DMS53 treated with DMSO at 0.1 percent for 48 hours (cell line): ENCODE results near the gene ISY1.
A peak's percentile ranks its signal among the peaks of the same experiment; 100 is the strongest.
"Not testable (repeated sequence)": the region's sequence is repeated elsewhere in the genome, so short reads cannot be mapped to it uniquely, and the experiment has no call there.

ENCODE experiments used
- DNase-seq: peaks from one replicate; lab custom pipeline; 2025; ENCODE audit not compliant: unreplicated experiment; lab: John Stamatoyannopoulos, UW

The ISY1 gene

DNA sequence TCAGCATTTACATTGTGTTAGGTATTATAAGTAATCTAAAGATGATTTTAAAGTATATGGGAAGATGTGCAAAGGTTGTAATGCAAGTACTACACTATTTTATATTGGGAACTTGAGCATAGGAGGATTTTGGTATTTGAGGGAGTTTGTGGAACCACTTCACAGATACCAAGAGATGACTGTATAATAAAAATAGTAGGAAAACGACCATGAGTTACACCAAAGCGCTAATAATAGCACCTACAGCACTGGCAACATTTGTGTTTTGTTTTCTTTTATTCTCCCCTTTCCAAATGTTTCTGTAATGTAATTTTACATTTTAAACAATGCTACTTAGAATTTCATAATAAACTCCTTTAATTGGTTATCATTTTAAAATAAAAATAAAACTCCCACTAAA, 12.3 kb upstream of the ISY1 start:
- DNase-seq: no peak

DNA sequence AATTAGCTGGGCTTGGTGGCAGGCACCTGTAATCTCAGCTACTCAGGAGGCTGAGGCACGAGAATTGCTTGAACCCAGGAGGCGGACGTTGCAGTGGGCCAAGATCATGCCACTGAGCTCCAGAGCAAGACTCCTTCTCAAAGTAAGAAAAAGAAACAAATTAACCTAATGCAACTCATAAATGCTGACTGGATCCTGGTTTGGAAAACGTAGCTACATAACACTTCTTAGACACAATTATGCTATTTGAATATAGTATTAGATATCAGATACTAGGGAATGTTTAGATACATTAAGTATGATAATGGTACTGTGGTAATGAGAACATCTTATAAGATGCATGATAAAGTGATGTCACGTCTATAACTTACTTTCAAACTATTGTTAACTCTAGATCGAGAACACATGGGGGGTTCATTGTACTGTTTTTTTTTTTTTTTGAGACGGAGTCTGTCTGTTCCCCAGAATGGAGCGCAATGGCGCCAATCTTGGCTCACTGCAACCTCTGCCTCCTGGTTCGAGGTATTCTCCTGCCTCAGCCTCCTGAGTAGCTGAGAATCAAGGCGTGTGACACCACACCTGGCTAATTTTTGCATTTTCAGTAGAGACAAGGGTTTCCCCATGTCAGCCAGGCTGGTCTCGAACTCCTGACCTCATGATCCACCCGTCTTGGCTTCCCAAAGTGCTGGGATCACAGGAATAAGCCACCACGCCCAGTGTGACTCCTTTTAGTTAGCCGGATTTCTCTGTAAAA, 5.9 kb upstream of the ISY1 start:
- no peak for DNase-seq

DNA sequence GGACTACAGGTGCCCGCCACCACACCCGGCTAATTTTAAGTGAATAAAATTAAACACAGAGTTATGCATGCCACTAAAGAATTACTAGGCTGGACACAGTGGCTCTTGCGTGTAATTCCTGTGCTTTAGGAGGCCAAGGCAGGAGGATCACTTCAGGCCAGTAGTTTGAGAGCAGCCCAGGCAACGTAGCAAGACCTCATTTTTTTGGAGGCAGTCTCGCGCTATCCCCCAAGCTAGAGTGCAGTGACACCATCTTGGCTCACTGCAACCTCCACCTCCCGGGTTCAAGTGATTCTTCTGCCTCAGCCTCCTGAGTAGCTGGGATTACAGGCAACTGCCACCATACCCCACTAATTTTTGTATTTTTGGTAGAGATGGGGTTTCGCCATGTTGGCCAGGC, 4.7 kb upstream of the ISY1 start:
- DNase-seq: not testable (repeated sequence)

DNA sequence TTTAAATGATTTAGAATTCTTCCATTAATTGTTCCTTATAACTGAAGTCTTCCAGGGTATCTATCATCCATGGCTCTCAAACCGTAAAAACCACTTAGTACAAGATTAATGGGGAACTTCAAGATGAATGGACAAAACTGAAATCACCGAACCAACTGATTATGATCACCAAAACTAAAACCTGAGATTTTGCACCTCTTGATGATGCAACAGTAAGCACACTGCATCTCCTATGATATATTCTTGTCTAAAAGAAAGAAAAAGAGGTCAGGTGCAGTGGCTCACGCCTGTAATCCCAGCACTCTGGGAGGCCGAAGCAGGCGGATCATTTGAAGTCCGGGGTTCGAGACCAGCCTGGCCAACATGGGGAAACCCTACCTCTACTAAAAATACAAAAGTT, 3.6 kb upstream of the ISY1 start:
- DNase-seq: no peak

DNA sequence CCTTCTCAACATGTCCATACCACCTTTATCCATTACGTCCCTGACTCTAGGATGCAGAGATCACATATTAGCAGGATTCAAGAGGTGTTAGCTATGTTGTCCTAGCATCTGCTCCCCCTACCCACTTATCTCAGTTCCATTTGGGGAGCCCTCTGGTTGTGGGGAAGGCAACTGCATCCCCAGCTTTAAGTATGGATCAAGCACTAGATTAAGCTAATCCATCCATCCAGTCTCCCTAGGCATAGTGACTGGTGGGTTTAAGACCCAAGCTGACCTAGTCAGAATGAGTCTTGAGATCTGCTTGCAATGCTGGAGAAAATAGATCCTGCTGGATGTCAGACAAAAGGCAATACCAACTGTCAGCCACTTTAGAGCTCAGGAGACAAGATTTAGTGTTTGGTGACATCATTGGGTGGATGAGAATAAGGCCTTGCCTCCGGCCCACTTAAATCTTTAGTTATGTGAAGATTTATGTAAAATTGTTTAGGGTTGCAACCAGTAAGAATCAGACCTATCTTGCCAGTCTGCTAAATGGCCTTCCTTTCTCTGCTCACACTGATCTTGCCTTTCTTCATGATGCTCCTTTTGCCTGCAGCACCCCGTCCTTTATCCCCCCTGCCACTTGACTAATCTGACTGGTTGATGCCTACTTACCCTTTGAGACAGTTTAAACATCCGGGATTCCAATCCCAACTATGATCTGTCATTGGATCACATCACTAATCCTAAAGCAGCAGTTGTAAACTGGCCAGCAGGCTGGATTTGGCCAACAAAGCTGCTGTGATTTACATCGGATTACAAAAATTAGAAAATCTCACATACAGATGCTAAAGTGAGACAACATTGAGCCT, 2.1 kb upstream of the ISY1 start:
- no peak for DNase-seq

DNA sequence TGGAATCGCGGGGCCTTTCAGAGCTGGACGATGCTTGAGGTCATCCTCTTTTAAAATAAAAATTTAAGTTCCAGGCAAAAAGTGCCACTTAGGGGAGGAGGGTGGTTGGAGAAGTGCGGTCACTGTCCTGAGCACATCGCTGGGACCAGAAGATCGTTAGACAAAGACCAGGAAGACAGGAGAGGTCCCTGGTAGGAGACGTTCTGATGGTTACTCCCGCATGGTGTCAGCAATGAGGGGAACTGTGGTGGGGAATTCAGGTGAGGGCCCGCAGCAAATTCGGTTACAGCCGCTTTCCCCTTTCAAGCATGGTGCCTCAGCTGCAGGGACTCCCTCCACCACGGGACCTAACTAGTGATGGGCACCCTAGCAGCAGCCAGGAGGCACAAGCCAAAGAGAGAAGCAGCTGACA, 1.0 kb upstream of the ISY1 start:
- DNase-seq: no peak

DNA sequence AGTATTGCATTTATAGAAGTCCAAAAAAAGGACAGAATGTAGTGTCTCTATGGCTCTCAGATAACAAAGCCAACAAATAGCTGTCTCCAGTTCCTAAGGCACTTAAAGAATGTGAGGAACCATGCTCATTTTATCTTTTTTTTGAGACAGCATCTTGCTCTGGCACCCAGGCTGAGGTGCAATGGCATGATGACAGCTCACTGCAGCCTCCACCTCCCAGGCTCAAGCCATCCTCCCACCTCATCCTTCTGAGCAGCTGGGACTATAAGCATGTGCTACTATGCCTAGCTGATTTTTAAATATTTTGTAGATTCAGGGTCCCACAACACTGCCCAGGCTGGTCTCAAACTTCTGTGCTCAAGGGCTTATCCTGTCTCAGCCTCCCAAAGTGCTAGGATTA, 16.1 kb downstream of the ISY1 start:
- no peak for DNase-seq

DNA sequence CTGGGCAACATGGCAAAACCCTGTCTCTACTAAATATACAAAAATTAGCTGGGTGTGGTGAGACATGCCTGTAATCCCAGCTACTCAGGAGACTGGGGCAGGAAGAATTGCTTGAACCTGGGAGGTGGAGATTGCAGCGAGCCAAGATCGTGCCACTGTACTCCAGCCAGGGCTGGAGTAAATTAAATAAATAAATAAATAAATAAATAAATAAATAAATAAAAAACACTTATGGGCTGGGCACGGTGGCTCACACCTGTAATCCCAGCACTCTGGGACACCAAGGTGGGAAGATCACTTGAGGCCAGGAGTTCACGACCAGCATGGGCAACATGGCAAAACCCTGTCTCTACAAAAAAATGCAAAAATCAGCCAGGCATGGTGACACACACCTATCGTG, 19.9 kb downstream of the ISY1 start:
- DNase-seq: not testable (repeated sequence)

DNA sequence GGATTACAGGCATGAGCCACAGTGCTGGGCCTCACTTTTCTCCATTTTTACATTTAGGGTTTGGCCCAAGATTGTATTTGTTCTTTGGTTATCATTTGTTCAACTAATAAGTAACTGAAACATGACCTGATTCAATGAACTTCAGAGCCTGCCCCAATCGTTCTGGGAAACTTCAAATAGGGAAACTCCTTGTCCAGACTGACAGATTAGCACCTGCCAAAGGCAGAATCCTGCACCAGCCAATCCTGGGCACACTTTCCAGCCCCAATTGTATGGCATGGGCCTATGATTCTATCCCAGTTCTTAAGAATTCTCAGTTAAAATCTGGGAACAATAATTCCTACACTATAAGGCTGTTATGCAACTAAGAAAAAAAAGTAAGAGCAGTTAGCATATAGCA, 21.0 kb downstream of the ISY1 start:
- DNase-seq: no peak

DNA sequence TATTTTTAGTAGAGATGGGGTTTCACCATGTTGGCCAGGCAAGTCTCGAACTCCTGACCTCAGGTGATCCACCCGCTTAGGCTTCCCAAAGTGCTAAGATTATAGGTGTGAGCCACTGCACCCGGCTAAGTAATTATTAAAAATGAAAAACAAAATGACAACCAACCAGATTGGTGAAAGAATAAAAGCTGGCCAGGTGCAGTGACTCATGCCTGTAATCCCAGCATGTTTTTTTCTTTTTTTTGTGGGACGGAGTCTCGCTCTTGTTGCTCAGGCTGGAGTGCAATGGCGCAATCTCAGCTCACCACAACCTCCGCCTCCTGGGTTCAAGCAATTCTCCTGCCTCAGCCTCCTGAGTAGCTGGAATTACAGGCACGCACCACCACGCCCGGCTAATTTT, 24.6 kb downstream of the ISY1 start:
- DNase-seq: not testable (repeated sequence)

DNA sequence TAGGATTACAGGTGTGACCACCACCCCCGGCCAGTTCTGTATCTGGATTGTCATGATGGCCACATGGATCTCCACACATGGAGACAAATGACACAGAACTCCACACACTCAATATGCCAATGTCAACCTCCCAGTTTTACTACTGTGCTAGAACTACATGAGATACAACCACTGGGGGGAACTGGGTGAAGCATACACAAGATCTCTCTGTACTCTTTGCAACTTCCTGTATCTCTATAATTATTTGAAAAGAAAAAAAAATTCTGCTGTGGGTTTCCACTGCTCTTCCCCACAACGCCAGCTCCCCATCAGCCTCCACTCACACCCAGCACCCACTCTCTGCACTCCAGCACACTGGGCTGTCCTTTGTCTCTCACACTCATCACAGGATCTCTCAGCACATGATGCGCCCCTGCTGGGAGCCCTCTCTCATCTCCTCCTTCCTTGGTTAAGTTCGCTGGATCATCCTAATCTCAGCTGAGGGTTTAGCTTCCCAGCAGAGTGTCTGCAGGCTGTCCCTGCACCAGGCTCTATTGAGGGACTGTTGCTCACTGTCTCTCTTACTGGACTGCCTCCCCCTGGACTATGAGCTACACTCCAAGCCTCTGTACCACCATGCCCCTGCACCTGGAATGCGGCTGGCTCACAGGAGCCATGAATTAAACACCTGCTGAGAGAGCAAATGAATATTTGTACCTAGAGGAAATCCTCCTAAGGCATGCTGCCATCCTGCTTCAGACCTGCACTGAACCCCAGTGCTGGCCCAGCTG, 28.6 kb downstream of the ISY1 start:
- no peak for DNase-seq

DNA sequence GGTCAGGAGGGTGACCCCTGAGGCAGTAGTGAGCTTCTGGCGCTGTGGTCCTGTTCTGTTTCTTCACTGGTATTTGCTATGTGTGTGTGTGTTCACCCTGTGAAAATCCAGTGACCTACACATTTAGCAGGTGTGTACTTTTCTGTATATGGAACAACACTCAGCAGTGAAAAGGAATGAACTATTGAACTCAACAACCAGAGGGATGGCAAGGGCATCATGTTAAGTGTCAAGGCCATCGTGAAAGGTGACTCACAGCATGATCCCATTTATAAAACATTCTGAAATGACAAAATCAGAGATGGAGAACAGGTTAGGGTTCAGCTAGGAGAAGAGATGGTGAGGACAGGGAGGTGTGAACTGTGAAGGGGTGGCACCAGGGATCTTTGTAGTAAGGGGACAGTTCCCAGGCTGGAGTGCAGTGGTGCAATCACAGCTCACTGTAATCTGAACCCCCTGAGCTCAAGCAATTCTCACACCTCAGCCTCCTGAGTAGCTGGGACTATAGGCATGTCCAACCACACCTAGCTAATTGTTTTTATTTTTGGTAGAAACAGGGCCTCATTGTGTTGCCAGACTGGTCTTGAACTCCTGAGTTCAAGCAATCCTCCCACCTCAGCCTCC, 29.3 kb downstream of the ISY1 start:
- DNase-seq: no peak

DNA sequence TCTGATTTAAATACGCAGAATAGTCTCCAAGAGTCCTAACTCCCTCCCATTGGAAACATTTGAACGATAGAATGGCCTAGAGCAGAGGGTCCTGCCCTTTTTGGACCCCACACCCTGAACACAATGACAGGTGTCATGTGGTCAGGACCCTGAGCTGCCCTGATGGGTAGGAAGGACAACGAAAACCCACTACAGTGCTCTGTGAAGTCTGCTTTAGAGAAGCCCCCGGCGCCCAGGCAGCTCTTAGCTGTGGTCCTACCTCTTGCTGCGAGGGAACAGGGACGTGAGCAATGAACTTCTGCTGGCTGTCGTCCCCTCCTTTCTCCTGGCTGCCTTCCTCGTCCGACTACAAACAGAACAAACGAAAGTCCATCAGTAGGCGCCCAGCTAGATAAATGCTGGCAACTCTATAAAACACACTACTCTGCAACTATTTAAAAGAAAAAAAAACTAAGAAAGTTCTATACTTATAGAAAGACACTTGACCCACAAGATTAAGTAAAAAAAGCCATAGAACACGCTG, 30.5 kb downstream of the ISY1 start:
- DNase-seq: no peak

DNA sequence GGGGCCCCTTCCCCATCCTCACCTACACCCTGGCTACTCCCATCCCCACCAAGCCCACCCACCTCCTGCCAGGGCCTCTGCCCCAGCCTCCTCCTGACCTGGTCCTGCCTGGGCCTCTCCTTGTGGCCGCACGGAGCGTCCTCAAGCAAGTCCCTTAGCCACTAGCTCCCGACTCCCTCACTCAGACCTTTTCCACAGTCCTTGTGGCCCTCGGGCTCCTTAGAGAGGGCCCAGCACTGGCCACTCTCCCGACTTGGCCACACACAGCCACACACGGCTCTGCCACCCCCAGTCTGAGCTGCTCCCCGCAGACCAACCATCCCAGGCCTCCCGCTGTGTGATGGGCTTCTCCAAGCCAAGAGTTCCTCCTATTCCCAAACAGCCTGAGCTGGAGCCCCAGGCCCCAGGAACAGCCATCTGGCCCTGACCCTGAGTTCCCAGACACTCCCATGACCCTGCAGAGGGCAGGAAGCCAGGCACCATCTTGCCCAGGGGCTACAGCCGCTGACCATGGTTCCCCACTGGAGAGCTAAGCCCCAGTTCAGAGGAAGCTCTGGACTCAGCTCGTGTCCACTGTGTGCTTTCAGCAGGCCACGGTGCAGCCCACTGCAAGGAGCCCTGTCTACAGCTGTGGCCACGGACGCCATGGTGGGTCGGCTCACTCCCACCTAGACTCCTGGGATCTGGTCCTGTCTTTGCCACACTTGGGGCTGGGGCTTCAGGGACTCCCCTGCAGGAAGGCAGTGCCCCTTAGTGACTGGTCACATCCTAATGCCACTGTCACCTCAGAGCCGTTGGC, 32.3 kb downstream of the ISY1 start:
- no peak for DNase-seq

DNA sequence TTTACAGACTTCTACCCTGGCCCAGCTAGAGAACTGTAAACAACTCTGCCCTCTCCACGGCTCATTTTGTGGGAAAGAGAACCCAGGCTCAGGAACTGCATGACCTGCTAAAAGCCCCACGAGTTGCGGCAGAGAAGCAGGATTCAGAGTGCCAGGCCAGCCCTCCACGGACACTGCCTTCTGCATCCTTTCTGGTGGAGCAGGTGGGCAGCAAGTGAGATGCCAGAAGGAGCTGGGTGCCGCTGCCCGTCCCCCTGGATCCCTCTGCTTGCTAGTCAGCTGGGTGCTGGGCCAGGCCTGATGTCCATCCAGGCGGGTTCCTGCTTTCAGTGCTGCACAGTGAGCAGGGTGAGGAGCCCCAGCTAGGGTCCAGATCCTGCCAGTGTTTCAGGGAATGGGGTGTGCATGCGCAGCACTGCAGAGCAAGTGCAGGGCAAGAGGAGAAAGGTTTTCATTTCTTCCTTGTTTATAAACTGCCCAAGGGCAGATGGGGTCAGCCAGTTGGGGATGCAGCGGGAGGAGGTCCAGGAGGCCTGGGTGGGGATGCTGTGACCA, 34.1 kb downstream of the ISY1 start:
- no peak for DNase-seq

DNA sequence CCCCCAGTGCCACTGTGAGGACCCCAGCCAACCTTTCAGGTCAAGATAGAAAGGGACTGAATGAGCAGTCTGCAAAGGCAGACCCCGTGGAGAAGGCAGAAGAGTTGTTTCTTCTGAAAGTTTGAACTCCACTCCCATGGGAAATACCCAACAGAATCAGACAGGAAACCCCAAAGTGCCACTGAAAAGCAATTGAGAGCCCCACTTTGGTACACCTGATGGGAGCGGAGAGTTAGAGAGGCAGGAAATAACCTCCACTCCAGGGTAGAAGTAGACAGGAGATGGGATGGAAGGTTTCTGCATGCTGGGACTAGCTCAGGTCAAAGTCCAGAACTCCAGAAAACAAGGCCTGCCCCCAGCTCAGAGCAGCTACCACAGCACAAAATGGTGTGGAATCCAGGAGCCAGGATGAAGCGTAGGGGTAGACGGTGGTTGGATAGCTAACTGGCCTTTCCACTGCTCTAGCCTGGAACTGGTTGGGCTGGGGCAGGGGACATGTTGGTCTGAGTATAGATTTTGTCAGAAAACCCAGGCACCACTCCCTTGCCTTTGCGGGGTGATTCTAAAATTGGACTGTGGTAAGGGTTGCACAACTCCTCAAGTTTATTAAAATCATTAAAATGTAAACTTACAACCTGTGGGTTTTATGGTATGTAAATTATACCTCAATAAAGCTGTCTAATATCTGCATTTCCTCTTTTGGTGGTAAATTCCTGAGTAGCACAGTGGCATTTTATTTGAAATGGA, 37.4 kb downstream of the ISY1 start:
- DNase-seq: peak; percentile 48

DNA sequence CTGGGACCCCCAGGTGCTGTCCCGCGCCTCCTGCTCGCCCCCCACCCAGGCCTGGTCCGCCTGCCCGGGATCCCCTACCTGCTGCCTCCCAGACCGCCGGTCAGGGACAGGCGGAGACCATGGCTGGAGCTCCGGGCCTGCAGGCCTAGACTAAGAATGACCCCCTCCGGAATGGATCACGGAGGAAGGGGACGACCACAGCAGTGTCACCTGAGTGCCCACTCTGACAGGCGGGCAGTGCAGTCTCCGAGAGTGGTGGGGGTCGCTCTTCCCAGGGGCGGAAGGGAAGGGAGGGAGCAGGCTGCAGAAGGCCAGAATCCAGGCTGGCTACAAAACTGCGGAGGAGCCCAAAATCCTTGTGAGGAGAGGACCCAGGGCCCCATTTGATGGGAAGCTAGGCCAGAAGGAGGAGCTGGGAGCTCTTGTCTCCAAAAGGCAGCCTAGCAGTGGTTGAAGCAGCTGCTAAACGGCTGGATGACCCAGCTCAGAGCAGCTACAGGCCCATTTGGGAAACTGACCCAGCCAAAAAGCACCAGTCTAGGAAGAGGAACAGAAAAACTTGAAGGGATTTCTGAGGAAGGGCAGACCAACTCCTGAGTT, 38.4 kb downstream of the ISY1 start:
- no peak for DNase-seq

DNA sequence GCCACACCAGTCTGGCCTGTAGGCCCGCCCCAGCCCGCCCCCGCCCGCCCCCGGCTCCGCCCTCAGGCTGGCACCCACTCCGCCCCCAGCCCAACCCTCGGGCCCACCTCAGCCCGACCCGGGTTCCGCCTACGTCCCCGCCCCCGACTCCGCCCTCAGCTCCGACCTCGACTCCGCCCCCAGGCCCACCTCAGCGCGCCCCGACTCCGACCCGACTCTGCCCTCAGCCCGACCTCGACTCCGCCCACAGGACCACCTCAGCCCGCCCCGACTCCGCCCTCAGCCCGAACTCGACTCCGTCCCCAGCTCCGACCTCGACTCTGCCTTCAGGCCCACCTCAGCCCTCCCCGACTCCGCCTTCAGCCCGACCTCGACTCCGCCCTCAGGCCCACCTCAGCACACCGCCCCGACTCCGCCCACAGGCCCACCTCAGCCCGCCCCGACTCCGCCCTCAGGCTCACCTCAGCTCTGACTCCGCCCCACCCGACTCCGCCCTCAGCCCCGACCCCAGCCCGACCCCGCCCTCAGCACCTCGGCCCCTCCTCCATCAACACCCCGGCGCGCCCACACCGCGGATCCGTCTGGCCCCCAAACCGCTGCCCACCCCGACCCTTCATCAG, 39.0 kb downstream of the ISY1 start, which contains the start of gene RAB43:
Gene RAB43, minus strand, starts transcription at position 13 of the 620 bp plus-strand sequence. CDS start 315 bp downstream, outside the sequence.
- DNase-seq: peak; percentile 24
